ENCODE results near the gene ADAMTS6.

ADAMTS6 gene

DNA sequence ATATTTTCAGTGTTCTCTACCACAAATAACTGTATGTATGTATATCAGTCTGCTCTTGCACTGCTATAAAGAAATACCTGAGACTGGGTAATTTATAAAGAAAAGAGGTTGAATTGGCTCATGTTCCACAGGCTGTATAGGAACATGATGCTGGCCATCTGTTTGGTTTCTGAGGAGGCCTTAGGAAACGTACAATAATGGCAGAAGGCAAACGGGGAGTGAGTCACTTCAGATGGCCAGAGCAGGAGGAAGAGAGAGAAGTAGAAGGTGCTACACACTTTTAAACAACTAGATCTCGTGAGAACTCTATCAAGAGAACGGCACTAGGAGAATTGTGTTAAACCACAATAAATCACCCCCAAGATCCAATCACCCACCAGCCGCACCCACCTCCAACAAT is 121.7 kb downstream of the ADAMTS6 start:
- DNase-seq = no peak
- in situ Hi-C loops (cut with HindIII; ENCODE audit: low pct_ligation_motif_present, low sequenced_read_pairs) = no loop called here
- Histone ChIP-seq H3K27me3 (replicated peaks) (no peaks in the 10 kb centered on the region), H3K4me3 (ENCODE audit: low read depth, low read length) (no peak overlapping the region), H3K36me3 (replicated peaks) (no peaks in the 10 kb centered on the region), H3K27ac (no peak overlapping the region)
- TF ChIP-seq, protein P1, sequence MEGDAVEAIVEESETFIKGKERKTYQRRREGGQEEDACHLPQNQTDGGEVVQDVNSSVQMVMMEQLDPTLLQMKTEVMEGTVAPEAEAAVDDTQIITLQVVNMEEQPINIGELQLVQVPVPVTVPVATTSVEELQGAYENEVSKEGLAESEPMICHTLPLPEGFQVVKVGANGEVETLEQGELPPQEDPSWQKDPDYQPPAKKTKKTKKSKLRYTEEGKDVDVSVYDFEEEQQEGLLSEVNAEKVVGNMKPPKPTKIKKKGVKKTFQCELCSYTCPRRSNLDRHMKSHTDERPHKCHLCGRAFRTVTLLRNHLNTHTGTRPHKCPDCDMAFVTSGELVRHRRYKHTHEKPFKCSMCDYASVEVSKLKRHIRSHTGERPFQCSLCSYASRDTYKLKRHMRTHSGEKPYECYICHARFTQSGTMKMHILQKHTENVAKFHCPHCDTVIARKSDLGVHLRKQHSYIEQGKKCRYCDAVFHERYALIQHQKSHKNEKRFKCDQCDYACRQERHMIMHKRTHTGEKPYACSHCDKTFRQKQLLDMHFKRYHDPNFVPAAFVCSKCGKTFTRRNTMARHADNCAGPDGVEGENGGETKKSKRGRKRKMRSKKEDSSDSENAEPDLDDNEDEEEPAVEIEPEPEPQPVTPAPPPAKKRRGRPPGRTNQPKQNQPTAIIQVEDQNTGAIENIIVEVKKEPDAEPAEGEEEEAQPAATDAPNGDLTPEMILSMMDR (IDR thresholded peaks at IDR 0.05; ENCODE audit: low read depth, low read length, missing control alignments) = no peak

DNA sequence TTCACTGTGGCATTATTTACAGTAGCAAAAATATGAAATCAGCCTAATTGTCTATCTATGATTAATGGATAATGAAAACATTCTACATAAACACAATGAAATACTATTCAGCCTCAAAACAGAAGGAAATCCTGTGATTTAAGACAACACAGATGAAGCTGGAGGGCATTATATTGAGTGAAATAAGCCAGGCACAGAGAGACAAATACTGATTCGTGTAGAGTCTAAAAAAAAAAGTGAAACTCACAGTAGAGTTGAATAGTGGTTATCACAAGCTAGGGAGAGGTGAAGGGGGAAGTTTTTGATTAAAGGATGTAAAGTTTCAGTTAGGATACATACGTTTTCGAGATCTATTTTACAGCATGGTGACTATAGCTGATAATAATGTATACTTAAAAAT is 122.2 kb downstream of the ADAMTS6 start:
- H3K36me3 ChIP-seq (replicated peaks) = no peaks in the 10 kb centered on the region
- no peaks in the 10 kb centered on the region for H3K27me3 ChIP-seq (replicated peaks)
- DNase-seq = no peak
- no peak overlapping the region for H3K4me3 ChIP-seq (ENCODE audit: low read depth, low read length)
- in situ Hi-C loops (cut with HindIII; ENCODE audit: low pct_ligation_motif_present, low sequenced_read_pairs) = no loop called here
- no peak overlapping the region for H3K27ac ChIP-seq
- TF ChIP-seq, protein P1 (IDR thresholded peaks at IDR 0.05; ENCODE audit: low read depth, low read length, missing control alignments) = no peak

DNA sequence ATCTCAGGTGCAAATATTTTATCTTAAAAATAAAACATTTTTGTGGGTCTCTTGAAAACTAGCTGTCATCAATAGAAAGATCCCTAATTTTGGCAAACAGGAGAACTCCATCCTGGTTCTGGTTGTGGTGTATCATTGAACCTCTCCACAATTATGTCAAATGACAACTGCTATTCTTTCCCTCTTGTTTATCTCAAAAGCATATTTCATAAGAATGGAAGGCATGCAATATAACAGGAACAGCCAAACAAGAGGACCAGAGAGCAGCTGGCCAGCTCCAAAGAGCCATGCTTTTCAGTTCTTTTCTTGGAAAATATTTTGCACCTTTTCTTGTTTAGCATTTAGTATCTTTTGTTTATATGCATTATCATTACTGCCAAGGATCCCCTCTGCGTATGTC is 125.4 kb downstream of the ADAMTS6 start:
- Histone ChIP-seq H3K4me3 (ENCODE audit: low read depth, low read length) (no peak overlapping the region), H3K27me3 (replicated peaks) (no peaks in the 10 kb centered on the region), H3K27ac (no peak overlapping the region), H3K36me3 (replicated peaks) (no peaks in the 10 kb centered on the region)
- TF ChIP-seq, protein P1 (IDR thresholded peaks at IDR 0.05; ENCODE audit: low read depth, low read length, missing control alignments) = no peak
- in situ Hi-C loops (cut with HindIII; ENCODE audit: low pct_ligation_motif_present, low sequenced_read_pairs) = no loop called here
- DNase-seq = no peak

DNA sequence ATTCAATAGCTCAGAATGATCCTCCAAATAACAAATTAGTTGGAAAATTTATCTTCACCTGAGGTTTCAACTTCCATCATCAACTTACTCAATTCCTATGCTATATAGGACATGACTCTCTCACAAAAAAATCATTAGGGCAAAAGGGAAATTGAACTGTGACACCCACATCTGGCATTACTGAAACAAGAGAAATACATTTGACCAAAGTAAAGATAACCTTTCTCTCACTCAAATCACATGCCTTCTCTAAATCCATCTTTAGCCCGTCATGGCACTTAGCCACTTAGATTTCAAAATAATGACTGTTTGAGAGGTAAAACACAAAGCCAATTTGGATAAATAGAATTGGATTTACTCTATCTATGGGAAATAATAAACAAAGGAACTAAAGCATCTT is 126.4 kb downstream of the ADAMTS6 start:
- no peak overlapping the region for H3K4me3 ChIP-seq (ENCODE audit: low read depth, low read length)
- no peak for DNase-seq
- in situ Hi-C loops (cut with HindIII; ENCODE audit: low pct_ligation_motif_present, low sequenced_read_pairs) = no loop called here
- H3K36me3 ChIP-seq (replicated peaks) = no peaks in the 10 kb centered on the region
- TF ChIP-seq, protein P1 (IDR thresholded peaks at IDR 0.05; ENCODE audit: low read depth, low read length, missing control alignments) = no peak
- no peak overlapping the region for H3K27ac ChIP-seq
- no peaks in the 10 kb centered on the region for H3K27me3 ChIP-seq (replicated peaks)

DNA sequence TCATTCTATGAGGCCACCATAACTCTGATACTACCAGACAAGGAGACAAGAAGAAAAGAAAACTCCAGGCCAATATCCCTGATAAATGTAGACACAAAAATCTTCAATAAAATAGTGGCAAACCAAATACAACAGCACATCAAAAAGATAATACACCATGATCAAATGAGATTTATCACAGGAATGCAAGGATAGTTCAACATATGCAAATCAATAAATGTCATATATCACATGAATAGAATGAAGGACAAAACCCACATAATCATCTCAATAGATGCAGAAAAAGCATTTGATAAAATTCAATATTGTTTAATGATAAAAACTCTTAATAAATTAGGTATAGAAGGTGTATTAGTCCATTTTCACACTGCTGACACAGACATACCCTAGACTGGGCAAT is 139.9 kb downstream of the ADAMTS6 start:
- no peak for DNase-seq
- in situ Hi-C loops (cut with HindIII; ENCODE audit: low pct_ligation_motif_present, low sequenced_read_pairs) = no loop called here
- TF ChIP-seq, protein P1 (IDR thresholded peaks at IDR 0.05; ENCODE audit: low read depth, low read length, missing control alignments) = no peak
- no peaks in the 10 kb centered on the region for H3K36me3 ChIP-seq (replicated peaks)
- no peak overlapping the region for H3K27ac ChIP-seq
- no peaks in the 10 kb centered on the region for H3K27me3 ChIP-seq (replicated peaks)
- H3K4me3 ChIP-seq (ENCODE audit: low read depth, low read length) = no peak overlapping the region

DNA sequence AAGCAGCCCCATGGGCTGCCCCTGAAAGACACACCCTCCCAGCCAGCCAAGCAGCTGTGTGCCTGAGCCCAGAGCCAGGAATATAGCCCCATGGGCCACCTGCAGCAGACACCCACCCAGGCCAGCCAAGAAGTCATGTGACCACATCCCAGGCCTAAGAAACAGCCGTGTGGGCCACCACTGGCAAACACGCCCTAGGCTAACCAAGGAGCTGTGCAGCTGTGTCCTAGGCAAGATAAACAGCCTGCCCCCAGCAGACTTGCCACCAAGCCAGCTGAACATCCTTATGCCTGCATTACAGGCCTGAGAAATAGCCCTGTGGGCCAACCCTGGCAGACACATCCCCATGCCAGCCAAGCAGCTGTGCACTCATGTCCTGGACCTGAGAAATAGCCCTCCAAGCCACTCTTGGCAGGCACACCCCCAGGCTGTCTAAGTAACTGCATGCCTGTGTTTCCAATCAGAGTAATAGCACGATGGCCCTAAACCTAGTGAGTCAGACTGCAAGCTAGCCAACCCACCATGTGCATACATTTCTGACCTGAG is 143.0 kb downstream of the ADAMTS6 start:
- DNase-seq = peak; percentile 3
- TF ChIP-seq, protein P1 (IDR thresholded peaks at IDR 0.05; ENCODE audit: low read depth, low read length, missing control alignments) = no peak
- Histone ChIP-seq H3K36me3 (replicated peaks) (no peaks in the 10 kb centered on the region), H3K4me3 (ENCODE audit: low read depth, low read length) (no peak overlapping the region), H3K27ac (no peak overlapping the region), H3K27me3 (replicated peaks) (no peaks in the 10 kb centered on the region)
- in situ Hi-C loops (cut with HindIII; ENCODE audit: low pct_ligation_motif_present, low sequenced_read_pairs) = no loop called here

Measured in brain microvascular endothelial cell (primary cell).